Ishikawa (cell line): ENCODE data around the gene WWOX.

Experiments
- CEBPB ChIP-seq: IDR thresholded peaks from 2 replicates; pipeline ENCODE4 v1.6.1; 2012
- CREB1 ChIP-seq: IDR thresholded peaks from 2 replicates; pipeline ENCODE4 v1.6.1; 2012; ENCODE audit warnings: low read depth
- EGR1 ChIP-seq: IDR thresholded peaks from 2 replicates; pipeline ENCODE4 v1.6.1; 2012
- EP300 ChIP-seq: IDR thresholded peaks from 2 replicates; pipeline ENCODE4 v1.6.1; 2012; ENCODE audit warnings: borderline replicate concordance
- FOXM1 ChIP-seq: IDR thresholded peaks from 2 replicates; pipeline ENCODE4 v1.6.1; 2012; ENCODE audit warnings: low read depth, borderline replicate concordance
- NFIC ChIP-seq: IDR thresholded peaks from 2 replicates; pipeline ENCODE4 v1.6.1; 2012
- RAD21 ChIP-seq: IDR thresholded peaks from 2 replicates; pipeline ENCODE4 v1.6.1; 2012; ENCODE audit warnings: low read depth
- TF ChIP-seq, protein P1 (sequence below): IDR thresholded peaks from 2 replicates; pipeline ENCODE4 v1.6.1; 2012

- TF ChIP-seq EP300 (no peak), FOXM1 (no peak), CEBPB (no peak), CREB1 (no peak), NFIC (no peak), RAD21 (no peak), EGR1 (no peak)
- TF ChIP-seq, protein P1, sequence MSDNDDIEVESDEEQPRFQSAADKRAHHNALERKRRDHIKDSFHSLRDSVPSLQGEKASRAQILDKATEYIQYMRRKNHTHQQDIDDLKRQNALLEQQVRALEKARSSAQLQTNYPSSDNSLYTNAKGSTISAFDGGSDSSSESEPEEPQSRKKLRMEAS = no peak
These were observed 402.3 kb downstream of the WWOX start for GRCh38 chr16:78501744-78502143.
